Stimulated activated CD4-positive, alpha-beta T cell treated with anti-CD3 and anti-CD28 coated beads, Interleukin-12 subunit alpha, Interleukin-12 subunit beta, amount 100 ng/mL, for 24 hours (primary cell): ENCODE results near the gene CPA5.

ENCODE experiments used
- DNase-seq, 2 experiments: peaks; one replicate each; pipeline ENCODE4 v3.0.0-alpha.2; 2020; ENCODE audit warnings: low read depth in 2 of 2

Gene CPA5

DNA sequence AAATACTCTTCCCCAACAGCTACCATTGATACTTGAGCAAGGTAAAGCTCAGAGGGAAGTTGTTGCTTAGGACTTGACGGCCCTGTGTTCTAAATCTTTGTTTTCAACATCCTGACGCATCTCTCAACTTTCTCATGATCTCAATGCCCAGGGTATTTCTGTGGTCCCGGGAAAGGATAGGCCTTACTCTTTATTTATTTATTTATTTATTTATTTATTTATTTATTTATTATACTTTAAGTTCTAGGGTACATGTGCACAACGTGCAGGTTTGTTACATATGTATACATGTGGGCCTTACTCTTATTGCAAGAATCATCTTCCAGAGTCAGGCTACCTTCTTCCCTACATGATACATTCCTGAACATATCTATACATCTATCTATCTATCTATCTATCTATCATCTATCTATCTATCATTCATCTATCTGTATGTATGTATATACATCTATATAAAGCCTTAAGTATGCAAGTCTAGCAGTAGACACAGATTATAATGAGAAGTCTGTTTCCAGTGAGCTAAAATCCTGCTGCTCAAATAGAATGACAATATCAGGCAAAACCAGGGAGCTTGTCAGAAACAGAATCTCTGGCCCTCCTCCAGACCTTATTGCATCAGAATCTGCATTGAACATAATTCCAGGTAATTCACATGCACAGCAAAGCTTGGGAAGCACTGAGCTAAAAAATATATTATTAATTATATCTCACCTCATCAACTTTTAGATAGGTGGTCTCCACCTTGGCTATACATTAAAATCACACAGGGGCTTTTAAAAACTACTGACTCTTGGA, 12.2 kb upstream of the CPA5 start:
- DNase-seq, result no peak

DNA sequence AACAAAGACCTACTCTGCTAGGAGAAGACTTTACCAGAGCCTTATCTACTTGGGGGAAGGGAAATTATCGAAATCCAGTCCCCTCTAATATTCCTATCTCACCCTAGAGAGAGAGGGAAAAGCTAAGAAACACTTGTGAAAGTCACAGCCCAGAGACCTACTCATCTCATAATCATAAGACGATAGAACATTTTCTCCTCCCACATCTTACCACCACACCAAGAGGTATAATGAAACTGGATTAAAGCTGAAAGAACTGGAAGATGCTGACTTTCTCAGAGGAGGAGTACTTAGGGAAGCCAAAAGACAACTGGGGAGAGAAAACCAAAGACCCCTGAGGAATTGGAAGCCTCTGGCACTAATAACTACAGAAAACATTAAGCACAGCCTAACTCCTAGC, 10.8 kb upstream of the CPA5 start:
- no peak for DNase-seq

DNA sequence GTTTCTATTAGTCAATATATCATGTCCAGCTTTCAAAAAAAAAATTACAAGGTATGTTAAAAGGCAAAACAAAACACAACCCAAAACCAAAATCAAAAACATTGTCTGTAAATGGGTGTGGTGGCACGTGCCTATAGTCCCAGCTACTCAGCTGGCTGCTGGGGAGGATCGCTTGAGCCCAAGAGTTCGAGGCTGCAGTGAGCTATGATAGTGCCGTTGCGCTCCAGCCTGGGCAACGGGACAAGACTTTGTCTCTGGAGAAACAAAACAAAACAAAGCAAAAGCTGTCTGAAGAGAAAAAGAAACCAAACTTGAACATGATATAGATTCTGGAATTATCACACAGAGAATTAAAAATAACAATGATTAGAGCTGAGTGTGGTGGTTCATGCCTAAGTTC, 10.3 kb upstream of the CPA5 start:
- DNase-seq, result no peak

DNA sequence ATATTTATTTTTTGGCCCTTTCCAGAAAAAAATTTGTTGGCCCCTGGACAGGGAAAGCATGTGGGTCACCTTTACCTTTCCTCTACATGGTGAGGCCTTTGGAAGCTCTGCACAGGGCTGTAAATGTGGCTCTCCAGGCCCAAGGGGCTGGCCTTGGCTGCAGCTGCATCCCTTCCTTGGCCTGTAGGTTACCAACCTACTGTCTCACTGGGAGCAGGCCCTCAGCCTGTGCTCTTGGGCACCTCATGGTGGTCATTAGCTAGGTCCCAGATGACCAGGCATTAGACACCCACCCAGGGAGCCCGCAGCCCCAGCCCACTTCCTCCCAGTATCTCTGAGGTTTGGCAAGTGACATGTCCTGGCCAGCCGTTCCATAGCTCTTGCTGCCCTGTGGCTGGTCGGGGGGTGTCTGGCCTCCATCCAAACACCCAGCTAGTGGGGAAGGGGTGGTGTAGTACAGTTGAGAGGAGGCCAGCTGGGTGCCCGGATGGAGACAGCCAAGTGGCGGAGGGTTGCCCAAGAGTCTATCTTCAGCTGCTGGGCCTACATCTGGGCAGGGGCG, 7.1 kb upstream of the CPA5 start:
- no peak for DNase-seq

DNA sequence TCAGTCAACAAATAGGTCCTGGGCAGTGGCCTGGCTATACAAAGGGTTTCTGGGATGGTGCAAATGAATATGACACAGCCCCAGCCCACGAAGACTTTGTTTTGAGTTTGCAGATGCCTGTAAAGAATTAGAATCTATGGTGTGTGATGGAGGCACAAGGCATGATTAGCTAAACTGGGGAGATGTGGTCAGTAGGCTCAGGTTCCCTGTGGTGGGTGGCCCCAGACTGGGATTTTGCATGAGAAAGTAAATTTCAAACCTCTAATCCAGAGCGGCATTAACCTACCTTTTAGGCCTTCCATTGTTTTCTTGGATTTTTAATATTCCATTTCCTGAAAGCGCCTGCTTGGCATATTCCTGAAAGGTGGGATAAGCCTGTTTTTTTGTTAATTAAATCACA, 6.4 kb upstream of the CPA5 start:
- no peak for DNase-seq

DNA sequence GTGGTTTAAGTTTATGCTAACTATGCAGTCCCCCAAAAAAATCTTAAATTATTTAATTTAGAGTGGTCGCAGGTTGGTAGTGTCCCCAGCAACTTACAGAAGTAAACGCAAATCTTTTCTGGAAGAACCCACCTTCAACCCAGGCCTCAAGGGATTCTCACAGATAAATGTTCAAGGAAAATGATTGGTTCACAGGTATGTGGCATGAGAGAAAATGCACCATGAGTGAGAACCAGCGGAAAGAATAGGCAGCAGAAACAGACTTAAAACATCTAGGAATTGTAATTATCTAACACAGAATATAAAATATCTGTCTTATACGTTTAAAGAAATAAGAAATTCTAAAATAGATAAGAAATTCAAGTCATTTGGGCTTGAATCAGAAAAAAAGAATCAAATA, 2.7 kb upstream of the CPA5 start:
- DNase-seq, result no peak

DNA sequence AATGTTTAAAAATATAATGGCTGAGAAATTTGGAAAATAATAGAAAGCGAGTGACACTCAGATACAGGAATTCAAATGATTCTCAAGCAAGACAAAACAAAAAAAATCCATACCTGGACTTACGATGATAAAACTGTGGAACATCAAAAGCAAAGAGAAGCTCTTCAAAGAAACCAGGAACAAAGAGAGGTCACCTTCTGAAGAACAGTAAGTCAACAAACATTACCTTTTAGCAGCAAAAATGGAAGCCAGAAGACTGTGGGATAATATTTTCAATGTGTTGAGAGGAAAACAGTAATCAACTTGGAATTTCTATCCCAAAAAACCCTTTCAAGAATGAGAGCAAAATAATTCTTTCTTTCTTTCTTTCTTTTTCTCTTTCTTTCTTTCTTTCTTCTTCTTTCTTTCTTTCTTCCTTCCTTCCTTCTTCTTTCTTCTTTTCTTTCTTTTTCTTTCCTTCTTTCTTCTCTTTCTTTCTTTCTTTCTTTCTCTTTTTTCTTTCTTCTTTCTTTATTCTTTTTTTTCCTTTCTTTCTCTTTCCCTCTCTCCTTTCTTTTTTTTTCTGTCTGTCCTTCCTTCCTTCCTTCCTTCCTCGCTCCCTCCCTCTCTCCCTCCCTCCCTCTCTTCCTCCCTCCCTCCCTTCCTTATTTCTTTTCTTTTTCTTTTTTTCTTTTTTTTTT, 1.8 kb upstream of the CPA5 start:
- DNase-seq, result no peak

DNA sequence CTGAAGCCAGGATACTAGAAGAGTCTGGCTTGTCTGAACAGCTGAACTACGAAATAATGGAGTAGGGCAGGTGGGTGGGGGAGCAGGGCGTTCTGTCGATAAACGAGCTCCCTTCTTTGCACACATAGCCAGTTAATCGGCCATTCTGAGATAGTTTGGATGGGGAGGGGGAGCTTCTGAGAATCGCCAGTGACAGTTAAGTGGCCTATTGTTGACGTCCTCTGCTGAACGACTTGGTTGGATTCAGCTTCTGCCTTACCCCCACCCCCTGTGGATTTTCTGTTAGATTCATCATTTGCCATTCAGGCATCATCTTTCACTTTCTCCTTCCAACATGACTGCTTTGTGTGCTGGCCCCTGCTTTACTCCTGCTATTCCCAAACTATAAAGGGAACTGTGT, 520 bp downstream of the CPA5 start:
- DNase-seq, result no peak

DNA sequence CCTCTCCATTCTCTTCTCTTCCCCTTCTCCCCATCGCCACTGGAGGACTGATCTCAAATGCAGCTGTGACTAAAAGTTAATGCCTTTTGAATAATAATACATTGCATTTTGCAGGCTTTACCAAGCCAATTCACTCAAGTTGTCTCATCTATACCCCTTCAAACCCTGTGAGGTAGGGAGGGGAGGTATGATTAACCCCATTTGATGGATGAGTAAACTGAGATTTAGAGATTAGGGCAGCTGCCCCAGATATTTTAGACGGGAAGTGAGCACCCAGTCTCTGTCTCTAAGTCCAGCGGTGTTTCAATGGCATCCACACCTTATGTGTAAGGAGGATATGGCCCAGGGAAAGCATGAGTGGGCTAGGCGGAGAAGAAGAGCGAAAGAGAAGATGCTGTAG, 1.1 kb downstream of the CPA5 start:
- DNase-seq, result no peak

DNA sequence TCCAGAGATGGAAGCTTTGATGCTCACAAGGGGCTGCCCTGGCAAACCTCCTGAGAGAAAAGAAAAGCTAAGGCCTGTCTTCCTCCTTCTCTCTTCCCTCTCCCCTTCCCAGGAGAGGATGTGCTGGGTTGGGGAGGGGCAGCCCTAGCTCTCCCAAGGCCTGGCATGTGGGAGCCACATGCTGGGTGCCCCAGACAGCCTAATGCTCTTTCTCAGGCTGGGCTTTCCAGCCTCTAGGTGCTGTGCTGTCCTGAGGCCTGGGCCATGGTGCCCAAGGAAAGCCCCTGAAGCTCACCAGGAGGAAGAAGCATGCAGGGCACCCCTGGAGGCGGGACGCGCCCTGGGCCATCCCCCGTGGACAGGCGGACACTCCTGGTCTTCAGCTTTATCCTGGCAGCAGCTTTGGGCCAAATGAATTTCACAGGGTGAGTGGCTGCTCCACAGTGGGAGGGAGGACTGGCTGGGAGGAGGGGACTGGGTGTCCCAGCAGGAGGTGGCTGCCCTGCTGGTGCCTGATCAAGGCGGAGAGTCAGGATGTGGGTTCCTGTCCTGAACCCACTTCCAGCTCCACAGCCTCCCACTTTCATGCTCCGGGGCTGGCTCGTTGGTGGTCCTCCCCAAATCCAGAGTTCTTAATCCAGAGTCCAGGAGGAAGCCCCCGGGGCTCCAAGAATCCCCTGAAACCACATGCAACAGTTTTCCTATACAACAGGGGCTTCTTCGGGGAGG, 1.7 kb downstream of the CPA5 start:
- DNase-seq, result no peak

DNA sequence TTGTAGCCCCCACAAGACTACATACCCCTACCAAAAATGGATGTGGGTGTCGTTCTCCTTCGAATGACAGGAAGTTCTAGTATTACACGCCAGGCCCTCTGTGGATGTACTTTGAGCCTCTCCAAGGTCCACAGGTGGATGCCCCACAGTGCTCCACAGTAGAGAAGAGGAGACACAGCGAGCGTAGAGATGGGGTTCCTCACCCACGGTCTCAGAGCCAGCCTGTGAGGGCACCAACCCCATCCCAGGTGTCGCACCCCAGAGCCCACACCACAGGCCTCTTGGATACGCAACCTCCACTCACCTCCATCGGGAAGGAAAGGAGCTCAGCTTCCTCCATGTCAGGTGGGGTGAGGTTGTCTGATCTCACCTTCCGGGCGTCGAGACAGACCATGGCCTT, 2.3 kb downstream of the CPA5 start:
- DNase-seq, result no peak

DNA sequence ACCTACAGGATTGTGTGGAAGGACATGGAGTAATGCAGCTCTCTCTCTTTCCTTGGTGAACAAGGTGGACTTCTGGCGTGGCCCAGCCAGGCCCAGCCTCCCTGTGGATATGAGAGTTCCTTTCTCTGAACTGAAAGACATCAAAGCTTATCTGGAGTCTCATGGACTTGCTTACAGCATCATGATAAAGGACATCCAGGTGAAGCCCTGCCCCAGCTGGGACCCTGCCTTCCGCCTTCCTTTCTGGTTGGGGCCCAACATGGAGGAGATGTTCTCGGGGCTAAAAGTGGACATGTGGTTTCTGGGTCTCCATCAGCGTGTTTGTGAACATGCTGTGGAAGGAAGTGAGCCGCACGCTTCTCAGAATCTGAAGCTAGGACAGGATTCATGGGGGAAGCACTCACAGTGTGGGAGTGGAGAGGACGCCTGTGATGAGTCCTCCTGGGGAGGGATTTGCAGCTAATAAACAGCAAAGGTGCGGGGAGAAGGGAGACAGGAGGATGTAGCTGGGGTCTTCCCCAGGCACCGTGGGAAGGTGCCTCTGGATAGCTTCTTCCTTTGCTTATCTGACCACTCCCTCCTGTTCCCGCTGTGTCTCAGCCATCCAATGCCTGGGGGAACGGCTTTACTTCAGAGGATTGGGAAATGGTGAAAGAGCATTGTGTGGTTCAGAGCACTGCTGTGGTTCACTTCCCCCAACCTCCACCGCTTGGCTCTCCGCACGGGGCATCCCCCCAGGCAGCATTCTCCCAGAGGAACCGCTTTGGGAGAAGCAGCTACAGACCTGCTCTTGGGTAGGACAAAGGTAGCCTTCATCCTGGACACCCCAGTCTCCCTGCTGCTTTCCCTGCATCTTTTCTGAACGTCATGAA, 5.5 kb downstream of the CPA5 start:
- DNase-seq, result no peak

DNA sequence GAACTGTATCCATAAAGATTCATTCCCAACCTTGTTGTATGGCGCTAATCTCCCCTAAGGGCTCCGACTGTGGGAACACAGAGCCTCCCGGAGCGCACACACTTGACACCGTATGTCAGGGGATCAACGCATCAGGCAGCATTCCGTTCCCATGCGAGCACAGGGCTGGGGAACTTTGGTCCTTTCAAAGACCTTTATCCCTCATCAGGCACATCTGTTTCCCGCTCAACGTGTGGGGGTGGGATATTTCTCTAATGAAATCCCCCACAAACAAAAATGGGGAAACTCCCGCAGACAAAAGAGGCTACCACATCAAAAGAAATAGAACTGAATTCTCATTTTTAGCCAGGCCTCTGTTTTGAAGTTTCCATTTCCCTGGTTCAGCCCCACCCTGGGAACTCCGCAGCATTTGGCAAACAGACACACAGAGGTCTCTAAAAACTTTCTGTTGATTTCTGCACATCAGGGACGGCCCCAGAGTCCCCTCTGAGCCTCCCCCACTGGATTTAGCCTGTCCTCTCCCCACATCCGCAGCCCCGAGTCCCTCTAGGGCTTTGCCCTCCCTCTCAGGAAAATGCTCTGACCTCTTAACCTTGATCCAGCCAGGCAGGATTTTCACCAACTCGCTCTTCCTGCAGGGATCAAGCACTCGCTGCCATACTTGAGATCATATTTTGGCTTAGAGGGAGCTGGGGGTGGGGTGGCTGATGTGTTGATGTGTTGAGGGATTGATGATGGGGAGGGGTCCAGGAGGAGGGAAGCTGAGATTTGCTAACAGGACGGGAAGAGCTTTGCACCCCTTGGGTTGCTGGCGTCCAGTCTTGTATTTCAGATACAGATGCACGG, 6.6 kb downstream of the CPA5 start:
- DNase-seq, result no peak

DNA sequence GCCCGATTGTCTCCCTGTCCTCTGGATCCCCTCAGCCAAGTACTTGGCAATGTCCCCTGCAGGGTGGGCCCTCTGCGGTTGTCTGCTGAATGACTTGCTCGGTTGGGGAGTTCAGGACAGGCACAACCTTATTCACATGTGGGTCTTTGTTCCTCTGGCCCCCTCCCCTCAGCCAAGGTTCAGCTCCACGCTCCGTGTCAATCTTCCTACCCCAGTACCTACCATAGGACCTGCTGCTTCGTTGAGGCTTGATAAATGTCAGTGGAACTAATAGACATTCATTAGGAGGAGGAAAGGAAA, 7.1 kb downstream of the CPA5 start:
- DNase-seq, result no peak

DNA sequence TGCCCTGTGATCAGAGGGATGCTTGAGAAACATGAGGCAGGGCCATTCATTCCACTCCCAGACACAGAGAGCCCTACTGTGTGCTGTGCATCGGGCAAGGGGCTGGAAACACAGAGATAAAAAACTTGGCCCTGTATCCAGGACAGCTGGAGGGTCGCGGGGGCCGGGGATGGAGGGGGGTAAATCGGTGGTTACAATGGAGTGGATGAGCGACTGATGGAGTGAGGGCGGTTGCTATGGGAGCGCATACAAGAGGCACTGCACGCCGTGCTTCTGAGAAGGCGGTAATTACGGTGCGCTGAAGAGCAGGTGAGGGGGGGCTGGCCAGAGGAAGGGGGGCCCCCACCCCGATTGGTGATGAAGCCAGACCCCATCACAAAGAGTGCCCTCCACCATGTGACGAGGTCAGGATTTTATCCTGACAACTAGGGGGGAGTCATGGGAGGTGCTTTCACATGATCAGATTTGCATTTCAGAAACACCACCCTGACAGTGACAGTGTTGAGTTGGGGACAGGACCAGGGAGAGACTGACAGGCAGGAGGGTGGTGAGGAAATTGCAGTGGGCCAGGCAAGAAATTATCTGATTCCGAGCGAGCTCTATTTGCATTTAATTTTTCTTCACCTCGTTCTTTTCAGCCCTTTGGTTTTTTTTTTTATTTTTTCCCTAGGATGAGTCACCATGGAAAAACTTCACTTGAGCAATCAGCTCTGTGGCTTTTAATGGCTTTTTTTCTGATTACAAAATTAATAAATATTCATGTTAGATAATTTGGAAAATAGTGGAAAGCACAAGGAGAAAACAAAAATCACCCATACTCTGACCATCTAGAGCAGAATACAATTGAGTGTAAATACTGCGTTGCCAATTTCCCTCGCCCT, 7.8 kb downstream of the CPA5 start:
- no peak for DNase-seq

DNA sequence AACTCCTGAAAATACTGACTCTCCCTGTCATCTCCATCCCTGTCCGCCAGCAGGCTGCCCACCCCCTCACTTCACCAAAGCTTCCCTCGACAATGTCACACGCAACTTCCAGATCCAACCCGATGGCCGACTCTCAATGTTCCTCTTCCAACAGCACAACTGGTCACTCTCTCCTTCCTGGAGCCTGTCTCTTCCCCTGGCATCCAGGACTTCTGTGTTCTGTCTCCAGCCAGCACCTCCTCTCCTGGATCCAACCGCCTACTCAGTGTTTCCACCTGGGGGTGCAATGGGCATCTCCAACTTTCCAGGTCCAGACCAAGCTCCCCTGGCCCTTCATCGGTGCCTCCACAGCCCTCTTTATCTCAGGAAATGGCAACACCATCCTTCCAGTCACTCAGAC, 8.6 kb downstream of the CPA5 start:
- no peak for DNase-seq

DNA sequence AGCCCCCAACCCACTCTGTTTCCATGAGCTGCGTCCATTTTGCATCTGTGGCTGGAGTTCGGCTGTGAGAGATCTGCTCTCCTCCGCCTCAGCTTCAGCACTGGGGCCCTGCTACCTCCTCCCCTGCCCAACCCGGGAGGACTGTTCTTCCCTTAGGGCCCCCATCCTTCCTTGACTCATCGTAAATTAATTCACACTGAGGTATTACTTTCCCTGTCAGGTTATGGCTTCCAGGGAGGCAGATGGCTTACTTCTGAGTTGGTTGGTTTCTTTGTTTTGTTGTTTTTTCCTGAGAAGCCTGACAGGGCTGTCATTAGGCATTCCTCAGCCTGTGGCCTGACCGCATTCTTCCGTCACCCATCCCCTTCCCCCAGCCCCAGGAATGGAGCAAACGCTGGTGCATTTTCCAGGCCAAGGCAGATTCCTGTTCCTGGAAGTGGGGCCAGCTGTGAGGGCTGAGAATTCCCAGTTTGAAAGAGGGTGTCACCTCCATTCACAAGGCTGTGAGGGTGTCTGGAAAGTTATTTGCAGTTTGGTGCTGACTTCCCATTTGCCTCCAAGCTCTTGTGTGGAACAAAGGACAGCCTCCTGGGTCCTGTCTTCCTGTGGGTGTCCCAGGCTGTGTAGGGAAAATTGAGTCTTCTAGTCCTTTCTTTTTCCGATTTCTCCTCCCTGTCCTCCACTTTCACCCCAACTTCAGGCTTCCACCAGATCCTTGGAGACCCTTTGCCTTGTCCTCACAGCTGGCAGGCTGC, 11.7 kb downstream of the CPA5 start:
- DNase-seq, result no peak

DNA sequence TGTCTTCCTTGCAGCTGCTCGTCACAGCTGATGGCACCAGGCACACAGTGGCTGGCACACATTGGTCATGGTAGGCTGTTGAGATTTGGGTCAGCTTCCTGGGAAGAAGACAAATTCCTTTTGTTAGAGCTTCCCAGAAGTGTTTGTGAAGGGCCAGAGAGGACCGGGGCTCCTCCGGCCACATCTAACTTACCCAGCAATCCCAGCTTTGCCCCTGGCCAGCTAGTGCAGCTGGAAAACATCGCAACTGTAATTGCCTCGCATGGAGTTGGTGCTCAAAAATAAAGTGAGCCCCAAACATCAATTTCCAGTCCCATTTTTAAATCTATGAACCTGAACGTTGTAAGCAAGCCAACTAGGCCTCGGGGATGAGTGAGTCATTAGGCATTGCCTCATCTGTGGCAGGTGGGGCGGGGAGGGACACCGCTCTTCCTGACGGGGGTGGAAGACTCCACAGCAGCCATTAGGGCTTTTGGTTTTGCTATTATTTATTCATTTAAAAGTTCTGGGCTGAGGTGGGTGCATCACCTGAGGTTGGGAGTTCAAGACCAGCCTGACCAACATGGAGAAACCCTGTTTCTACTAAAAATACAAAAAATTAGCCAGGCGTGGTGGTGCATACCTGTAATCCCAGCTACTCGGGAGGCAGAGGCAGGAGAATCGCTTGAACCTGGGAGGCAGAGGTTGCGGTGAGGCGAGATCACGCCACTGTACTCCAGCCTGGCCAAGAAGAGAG, 12.4 kb downstream of the CPA5 start:
- DNase-seq, result no peak

DNA sequence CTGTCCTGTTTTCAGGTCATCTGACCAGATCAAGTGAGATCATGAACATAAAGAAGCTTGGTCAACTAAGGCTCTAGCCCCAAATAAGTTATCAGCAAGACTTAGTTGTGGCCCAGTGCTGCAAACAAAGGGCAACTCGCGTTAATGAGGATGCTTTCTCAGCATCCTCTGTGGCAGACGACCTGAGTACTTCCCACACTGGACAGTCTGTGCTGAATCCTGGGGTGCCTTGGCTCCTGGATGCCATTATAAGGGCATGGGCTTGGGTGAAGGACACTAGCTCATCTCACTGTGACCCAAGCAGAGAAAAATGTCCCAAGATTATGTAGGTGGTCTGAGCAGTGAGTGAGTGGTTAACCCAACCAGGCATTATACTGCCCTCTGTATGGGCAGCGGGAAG, 13.9 kb downstream of the CPA5 start:
- DNase-seq, result no peak
